HL-60 (cell line): ENCODE data around the gene FCAMR.

Experiments
- DNase-seq, 2 experiments: peaks; one replicate each; pipeline ENCODE4 v3.0.0-alpha.2; 2010 to 2020; ENCODE audit warnings: low read depth in 1 of 2, low spot score in 1 of 2
- H3K27ac ChIP-seq: fragments of 250-450 bp; sonication (Bioruptor Pico); replicated peaks from 2 replicates; pipeline ENCODE4 v1.5.1; 2020; ENCODE audit warnings: mild to moderate bottlenecking, moderate library complexity
- H3K27me3 ChIP-seq: fragments of 250-450 bp; sonication (Bioruptor Pico); 2 replicates; pipeline ENCODE4 v1.5.1; 2021; ENCODE audit warnings: mild to moderate bottlenecking, moderate library complexity; ENCODE audit not compliant: insufficient read depth, poor library complexity, severe bottlenecking
- H3K4me3 ChIP-seq: replicated peaks from 2 replicates; pipeline ENCODE4 v1.5.1; 2011; ENCODE audit warnings: mild to moderate bottlenecking, control low read depth, low read length; ENCODE audit not compliant: insufficient read depth
- CTCF ChIP-seq: IDR thresholded peaks from one replicate; pipeline ENCODE4 v1.5.1; 2011; ENCODE audit warnings: low read length, control low read depth, inconsistent platforms; ENCODE audit not compliant: insufficient read depth
- GABPA ChIP-seq: IDR thresholded peaks from 2 replicates; pipeline ENCODE4 v1.6.1; 2012; ENCODE audit warnings: low read depth
- POLR2AphosphoS5 ChIP-seq: IDR thresholded peaks from 2 replicates; pipeline ENCODE4 v1.6.1; 2012; ENCODE audit warnings: low read depth
- REST ChIP-seq: IDR thresholded peaks from 2 replicates; pipeline ENCODE4 v1.6.1; 2012; ENCODE audit warnings: low read depth; ENCODE audit not compliant: insufficient replicate concordance
- SPI1 ChIP-seq: IDR thresholded peaks from 2 replicates; pipeline ENCODE4 v1.6.1; 2012; ENCODE audit warnings: low read depth, mild to moderate bottlenecking, borderline replicate concordance

Gene FCAMR

GRCh38 chr1:206967096-206967849 lies 3.0 kb downstream of the FCAMR start:
- DNase-seq = peak; percentile 71 to 81
- Histone ChIP-seq H3K4me3 (no peak overlapping the region), H3K27ac (no peak overlapping the region), H3K27me3 (no peaks in the 10 kb centered on the region)
- no peak for TF ChIP-seq CTCF
- peak; percentile 99 for TF ChIP-seq SPI1
- 0 out of 2 replicates have a peak, but pooled peaks have one; percentile 36 for TF ChIP-seq POLR2AphosphoS5

GRCh38 chr1:206965781-206966180 lies 4.5 kb downstream of the FCAMR start:
- Histone ChIP-seq H3K27ac (no peak overlapping the region), H3K4me3 (no peak overlapping the region), H3K27me3 (no peaks in the 10 kb centered on the region)
- no peak for TF ChIP-seq GABPA
- TF ChIP-seq CTCF = no peak
- TF ChIP-seq REST = no peak
- no peak for TF ChIP-seq SPI1
- no peak for TF ChIP-seq POLR2AphosphoS5
- DNase-seq = no peak

GRCh38 chr1:206963740-206964139 lies 6.5 kb downstream of the FCAMR start:
- no peak overlapping the region for H3K4me3 ChIP-seq
- TF ChIP-seq POLR2AphosphoS5 = no peak
- no peak for TF ChIP-seq REST
- no peak for TF ChIP-seq CTCF
- TF ChIP-seq SPI1 = no peak
- no peak for TF ChIP-seq GABPA
- no peaks in the 10 kb centered on the region for H3K27me3 ChIP-seq
- no peak for DNase-seq
- no peak overlapping the region for H3K27ac ChIP-seq
